Vagina (tissue), 2 donors: ENCODE data around the gene FBXO42. TPM values are rescaled to one million over a fixed set of nuclear protein-coding genes. Genes with fewer than 3 reads are reported as not detected.

Source experiments
- DNase-seq, 2 donors: peaks; one replicate each; pipeline ENCODE4 v3.0.0-alpha.2; 2017; ENCODE audit errors: extremely low spot score in 2 of 2
- H3K27ac ChIP-seq: fragments of 200-600 bp; sonication (generic); one replicate; pipeline ENCODE4 v1.5.1; 2019
- H3K27me3 ChIP-seq: fragments of 200-600 bp; sonication (generic); one replicate; pipeline ENCODE4 v1.5.1; 2019
- H3K36me3 ChIP-seq, 2 donors: fragments of 200-600 bp; sonication (generic); one replicate each; pipeline ENCODE4 v1.5.1; 2017 to 2019
- H3K4me1 ChIP-seq: fragments of 200-600 bp; sonication (generic); one replicate; pipeline ENCODE4 v1.5.1; 2019
- H3K4me3 ChIP-seq, 2 donors: fragments of 200-600 bp; sonication (generic); 1 replicate in 1 of 2; 2 replicates in 1 of 2; pipeline ENCODE4 v1.5.1; 2016 to 2019
- H3K9me3 ChIP-seq: fragments of 200-600 bp; sonication (generic); one replicate; pipeline ENCODE4 v1.5.1; 2019
- POLR2A ChIP-seq, 2 donors: fragments of 450-650 bp; IDR thresholded peaks; one replicate each; pipeline ENCODE4 v1.6.1; 2017; ENCODE audit warnings: antibody characterized with exemption in 2 of 2, mild to moderate bottlenecking in 2 of 2, moderate library complexity in 2 of 2
- POLR2AphosphoS5 ChIP-seq, 2 donors: sonication (generic); formaldehyde crosslinking; IDR thresholded peaks; one replicate each; pipeline ENCODE4 v1.9.0; 2017; ENCODE audit warnings: antibody characterized with exemption in 2 of 2, mild to moderate bottlenecking in 2 of 2, low read depth in 1 of 2; ENCODE audit not compliant: insufficient read depth in 1 of 2
- intact Hi-C: fragments of 100-400 bp; cut with DNase I; formaldehyde crosslinking; loops from one replicate; pipeline ENCODE4 v1.15.1; 2023
- total RNA-seq: library from RNA; depleted of rRNA; stranded (reverse); fragments of >200 nt; gene quantifications from one replicate; pipeline ENCODE4 v1.2.3, GENCODE V29; 2016
- TF ChIP-seq, protein P1 (sequence below), 3 experiments: fragments of 450-650 bp in 2 of 3; fragments of 200-600 bp in 1 of 3; sonication (generic) in 1 of 3; IDR thresholded peaks; one replicate each; pipeline ENCODE4 v1.5.1; 2017 to 2019; ENCODE audit warnings: antibody characterized with exemption in 3 of 3, mild to moderate bottlenecking in 2 of 3, moderate library complexity in 2 of 3

The FBXO42 gene
- total RNA-seq, 1 donor from 2014 or later, result 24.8 TPM

DNA sequence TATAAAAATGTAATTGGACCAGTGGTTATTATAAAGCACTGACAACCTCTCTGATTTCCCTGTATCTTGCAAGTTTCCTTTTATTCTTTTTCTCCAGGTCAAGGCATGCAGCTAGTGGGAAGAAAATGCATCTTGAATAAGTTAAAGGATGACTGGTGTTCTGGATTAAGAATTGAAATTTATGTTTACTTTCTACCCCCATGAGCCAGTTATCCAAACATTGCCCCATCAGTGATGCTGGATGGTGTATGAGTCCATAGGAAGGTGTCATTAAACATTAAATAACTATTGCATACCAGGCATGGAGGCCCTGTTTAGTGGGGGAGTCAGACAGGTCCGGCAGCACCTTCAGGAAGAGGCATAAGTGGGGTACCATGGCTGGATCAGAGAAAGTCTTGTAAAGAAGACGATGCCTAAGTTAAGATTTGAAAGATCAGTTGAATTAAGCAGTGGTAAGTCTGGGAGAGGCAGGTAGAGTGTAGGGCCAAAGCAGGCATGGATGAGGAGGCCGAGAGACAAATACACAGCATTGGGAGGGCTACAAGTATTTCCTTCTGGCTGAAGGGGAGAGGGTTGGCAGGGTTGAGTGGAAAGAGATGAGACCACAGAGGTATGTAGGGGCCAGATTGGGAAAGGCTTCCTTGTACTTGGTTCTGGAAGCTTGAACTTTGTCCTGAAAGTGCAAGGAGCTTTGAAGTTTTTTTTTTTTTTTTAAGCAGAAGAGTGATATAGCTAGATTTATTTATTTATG lies 20.4 kb upstream of the FBXO42 start:
- TF ChIP-seq, protein P1, sequence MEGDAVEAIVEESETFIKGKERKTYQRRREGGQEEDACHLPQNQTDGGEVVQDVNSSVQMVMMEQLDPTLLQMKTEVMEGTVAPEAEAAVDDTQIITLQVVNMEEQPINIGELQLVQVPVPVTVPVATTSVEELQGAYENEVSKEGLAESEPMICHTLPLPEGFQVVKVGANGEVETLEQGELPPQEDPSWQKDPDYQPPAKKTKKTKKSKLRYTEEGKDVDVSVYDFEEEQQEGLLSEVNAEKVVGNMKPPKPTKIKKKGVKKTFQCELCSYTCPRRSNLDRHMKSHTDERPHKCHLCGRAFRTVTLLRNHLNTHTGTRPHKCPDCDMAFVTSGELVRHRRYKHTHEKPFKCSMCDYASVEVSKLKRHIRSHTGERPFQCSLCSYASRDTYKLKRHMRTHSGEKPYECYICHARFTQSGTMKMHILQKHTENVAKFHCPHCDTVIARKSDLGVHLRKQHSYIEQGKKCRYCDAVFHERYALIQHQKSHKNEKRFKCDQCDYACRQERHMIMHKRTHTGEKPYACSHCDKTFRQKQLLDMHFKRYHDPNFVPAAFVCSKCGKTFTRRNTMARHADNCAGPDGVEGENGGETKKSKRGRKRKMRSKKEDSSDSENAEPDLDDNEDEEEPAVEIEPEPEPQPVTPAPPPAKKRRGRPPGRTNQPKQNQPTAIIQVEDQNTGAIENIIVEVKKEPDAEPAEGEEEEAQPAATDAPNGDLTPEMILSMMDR (IDR thresholded peaks at IDR 0.05), result no peak
- TF ChIP-seq POLR2A (IDR thresholded peaks at IDR 0.05) (no peak), POLR2AphosphoS5 (IDR thresholded peaks at IDR 0.05; ENCODE audit: insufficient read depth in 1 of 2, low read depth in 1 of 2) (no peak)
- Histone ChIP-seq H3K4me1 (peaks cover 95% of the 10 kb centered on the region), H3K36me3 (no peaks in the 10 kb centered on the region), H3K9me3 (no peaks in the 10 kb centered on the region), H3K27ac (no peak overlapping the region), H3K4me3 (no peak overlapping the region), H3K27me3 (no peaks in the 10 kb centered on the region)
- no peak for DNase-seq
- intact Hi-C loops, result no loop called here

DNA sequence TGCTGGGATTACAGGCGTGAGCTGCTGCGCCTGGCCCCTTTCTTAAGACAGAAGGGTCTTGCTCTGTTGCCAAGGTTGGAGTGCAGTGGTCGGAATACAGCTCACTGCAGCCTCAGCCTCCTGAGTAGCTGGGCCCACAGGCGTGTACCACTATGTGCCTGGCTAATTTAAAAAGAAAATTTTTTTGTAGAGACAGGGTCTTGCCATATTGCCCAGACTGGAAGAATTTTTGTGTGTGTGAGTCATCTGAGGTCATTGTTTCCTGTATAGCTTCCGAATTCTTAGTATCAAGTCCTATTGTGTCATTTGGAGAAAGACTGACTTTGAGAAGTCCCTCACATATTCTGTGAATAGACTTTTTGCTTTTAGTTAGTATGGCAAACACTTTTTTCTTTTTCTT lies 19.4 kb upstream of the FBXO42 start:
- Histone ChIP-seq H3K9me3 (no peaks in the 10 kb centered on the region), H3K4me1 (peaks cover 85% of the 10 kb centered on the region), H3K36me3 (no peaks in the 10 kb centered on the region), H3K27ac (no peak overlapping the region), H3K4me3 (no peak overlapping the region), H3K27me3 (no peaks in the 10 kb centered on the region)
- TF ChIP-seq, protein P1 (IDR thresholded peaks at IDR 0.05), result no peak
- no peak for TF ChIP-seq POLR2AphosphoS5 (IDR thresholded peaks at IDR 0.05; ENCODE audit: insufficient read depth in 1 of 2, low read depth in 1 of 2)
- TF ChIP-seq POLR2A (IDR thresholded peaks at IDR 0.05), result no peak
- intact Hi-C loops, result no loop called here
- no peak for DNase-seq

DNA sequence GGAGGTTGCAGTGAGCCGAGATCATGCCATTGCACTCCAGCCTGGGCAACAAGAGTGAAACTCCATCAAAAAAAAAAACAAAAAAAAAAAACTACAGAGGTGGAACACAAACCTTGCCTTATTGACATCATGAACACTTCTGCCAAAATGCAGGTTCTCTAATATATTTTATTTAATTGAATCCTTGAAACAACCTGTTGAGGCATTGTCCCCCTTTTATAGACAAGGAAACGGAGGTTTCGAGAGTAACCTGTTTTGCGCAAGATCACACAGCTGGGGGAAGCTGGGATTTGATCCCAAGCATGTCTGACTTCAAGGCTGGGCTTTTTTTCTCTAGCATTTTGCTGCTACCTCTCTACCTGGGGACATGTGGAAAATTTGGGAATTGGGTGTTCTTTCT lies 17.5 kb upstream of the FBXO42 start:
- no peak overlapping the region for H3K27ac ChIP-seq
- H3K9me3 ChIP-seq, result no peaks in the 10 kb centered on the region
- intact Hi-C loops, result loop anchor here (10.0 kb wide), 1 partner anchor 295 kb away; the partner anchor contains the start of gene FAM131C
- TF ChIP-seq POLR2AphosphoS5 (IDR thresholded peaks at IDR 0.05; ENCODE audit: insufficient read depth in 1 of 2, low read depth in 1 of 2), result no peak
- no peak for TF ChIP-seq POLR2A (IDR thresholded peaks at IDR 0.05)
- TF ChIP-seq, protein P1 (IDR thresholded peaks at IDR 0.05), result no peak
- H3K4me3 ChIP-seq, result no peak overlapping the region
- H3K4me1 ChIP-seq, result peaks cover 66% of the 10 kb centered on the region
- H3K27me3 ChIP-seq, result no peaks in the 10 kb centered on the region
- no peak for DNase-seq
- H3K36me3 ChIP-seq, result no peaks in the 10 kb centered on the region

- peaks cover 52% of the 10 kb centered on the region for H3K4me1 ChIP-seq
- intact Hi-C loops, result loop anchor here (10.0 kb wide), 1 partner anchor 293 kb away; the partner anchor contains the start of gene FAM131C
Measured at GRCh38 chr1:16367968-16368890, 15.9 kb upstream of the FBXO42 start.

DNA sequence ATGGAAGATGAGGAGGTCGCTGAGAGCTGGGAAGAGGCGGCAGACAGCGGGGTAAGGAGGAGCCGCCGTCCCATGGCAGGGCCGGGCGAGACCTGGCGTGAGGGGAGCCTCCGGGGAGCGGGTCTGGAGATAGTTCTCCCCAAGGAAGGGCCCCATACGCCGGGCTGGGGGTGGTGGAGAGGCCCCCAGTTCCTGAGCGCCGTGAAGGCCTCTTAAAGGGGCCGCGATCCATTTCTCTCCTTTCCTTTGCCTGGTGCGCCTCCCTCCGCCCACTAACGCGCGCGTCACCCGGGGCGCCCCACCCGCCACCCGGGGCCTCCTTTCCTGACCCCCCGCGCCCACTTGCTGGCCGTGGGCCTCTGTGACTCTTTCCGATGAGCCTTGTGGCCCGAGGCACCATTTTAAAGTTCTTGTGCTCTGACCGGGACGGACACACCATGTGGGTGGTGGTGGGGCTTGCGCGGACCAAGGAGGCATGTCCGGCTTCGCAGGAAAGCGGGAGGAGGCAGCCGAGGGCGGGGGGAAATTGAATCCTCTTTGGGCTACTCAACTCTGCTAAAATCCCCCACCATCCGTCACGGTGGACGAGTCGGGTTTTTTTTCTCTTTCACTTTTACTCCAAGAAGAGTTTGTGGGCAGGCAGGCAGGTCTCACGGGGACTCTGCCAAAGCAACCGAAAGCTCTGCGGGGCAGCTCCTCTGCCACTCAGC lies 15.1 kb upstream of the FBXO42 start:
- H3K36me3 ChIP-seq, result no peaks in the 10 kb centered on the region
- H3K9me3 ChIP-seq, result no peaks in the 10 kb centered on the region
- peak overlapping the region; percentile 83 to 92 for H3K4me3 ChIP-seq
- DNase-seq, result peak in 1 of 2 donors; percentile 92
- TF ChIP-seq POLR2AphosphoS5 (IDR thresholded peaks at IDR 0.05; ENCODE audit: insufficient read depth in 1 of 2, low read depth in 1 of 2) (peak; percentile 12 to 99), POLR2A (IDR thresholded peaks at IDR 0.05) (peak in 1 of 2 donors; percentile 91)
- TF ChIP-seq, protein P1 (IDR thresholded peaks at IDR 0.05), result peak in 1 of 3 experiments; percentile 6
- intact Hi-C loops, result loop anchor here (10.0 kb wide), 1 partner anchor 293 kb away; the partner anchor contains the start of gene FAM131C
- no peaks in the 10 kb centered on the region for H3K27me3 ChIP-seq
- peak overlapping the region; percentile 96 for H3K27ac ChIP-seq
- H3K4me1 ChIP-seq, result peaks cover 44% of the 10 kb centered on the region

More at GRCh38 chr1:16367968-16368890, 15.9 kb upstream of the FBXO42 start:
- TF ChIP-seq POLR2A (IDR thresholded peaks at IDR 0.05), result no peak
- Histone ChIP-seq H3K9me3 (no peaks in the 10 kb centered on the region), H3K27me3 (no peaks in the 10 kb centered on the region), H3K4me3 (peak overlapping the region; percentile 83 to 92), H3K36me3 (no peaks in the 10 kb centered on the region), H3K27ac (peak overlapping the region; percentile 96)
- no peak for DNase-seq
